Activated CD4-positive, alpha-beta T cell treated with anti-CD3 and anti-CD28 coated beads, Interleukin-2, amount 10 ng/mL, durations not matched to agents 7 days and 5 days (primary cell): ENCODE results near the gene KCNJ10. TPM values are rescaled to one million over a fixed set of nuclear protein-coding genes. Genes with fewer than 3 reads are reported as not detected.

Source experiments
- CTCF ChIA-PET: fragments of 350-600 bp; sonication (Branson Sonifier 250); formaldehyde crosslinking; loops from one replicate; lab custom pipeline; 2021; ENCODE audit warnings: antibody characterized with exemption; lab: Charles Lee
- POLR2A ChIA-PET: fragments of 350-600 bp; sonication (Branson Sonifier 250); formaldehyde crosslinking; loops from one replicate; lab custom pipeline; 2021; ENCODE audit warnings: antibody characterized with exemption; lab: Charles Lee
- DNase-seq: peaks from one replicate; pipeline ENCODE4 v3.0.0-alpha.2; 2020
- H3K27ac Mint-ChIP-seq: one replicate; pipeline ENCODE4 v1.8.0; 2021; ENCODE audit warnings: mild to moderate bottlenecking, moderate library complexity, mixed read lengths
- H3K27me3 Mint-ChIP-seq: one replicate; pipeline ENCODE4 v1.8.0; 2021; ENCODE audit warnings: mixed read lengths
- H3K36me3 Mint-ChIP-seq: one replicate; pipeline ENCODE4 v1.8.0; 2021; ENCODE audit warnings: low read depth, mixed read lengths
- H3K4me1 Mint-ChIP-seq: one replicate; pipeline ENCODE4 v1.8.0; 2021; ENCODE audit warnings: mixed read lengths
- H3K4me3 Mint-ChIP-seq: one replicate; pipeline ENCODE4 v1.8.0; 2021; ENCODE audit warnings: mild to moderate bottlenecking, moderate library complexity, mixed read lengths
- H3K9me3 Mint-ChIP-seq: one replicate; pipeline ENCODE4 v1.8.0; 2021; ENCODE audit warnings: mixed read lengths
- total RNA-seq, 2 experiments: library from RNA; stranded (reverse); gene quantifications; one replicate each; pipeline ENCODE4 v1.2.3, GENCODE V29; 2021

KCNJ10 gene
- total RNA-seq, 2 experiments from 2014 or later: not detected

DNA sequence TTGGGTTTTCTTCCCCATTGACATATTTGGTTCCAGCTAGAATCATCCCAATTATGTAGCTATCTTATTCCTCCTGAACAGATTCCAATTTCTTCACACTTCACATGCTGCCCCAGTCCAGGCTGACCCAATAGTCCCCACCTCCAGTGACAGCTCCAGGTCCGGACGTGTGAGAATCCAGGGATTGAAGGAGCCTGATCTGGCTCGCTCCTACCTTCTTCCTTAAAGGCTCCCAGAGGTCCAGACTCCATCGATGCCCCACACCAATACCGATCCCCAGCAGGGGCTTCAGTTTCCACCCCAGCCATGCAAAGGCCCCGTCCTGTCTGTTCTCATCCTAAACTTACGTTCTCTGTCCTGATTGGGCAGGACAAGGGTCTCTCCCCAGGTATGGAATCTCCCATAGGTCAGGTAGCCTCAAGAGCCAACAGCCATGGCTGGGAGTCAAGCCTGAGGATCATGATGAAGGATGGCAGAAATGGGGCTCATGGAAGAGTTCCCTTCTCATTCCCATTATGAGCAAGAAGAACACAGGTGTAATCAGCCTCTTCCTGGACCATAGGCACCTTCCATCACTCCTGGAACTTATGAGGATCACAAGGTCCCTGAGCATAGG is 95.5 kb downstream of the KCNJ10 start:
- Mint-ChIP-seq H3K4me1 (no peaks in the 10 kb centered on the region), H3K36me3 (no peaks in the 10 kb centered on the region), H3K9me3 (no peaks in the 10 kb centered on the region), H3K27ac (no peak overlapping the region), H3K4me3 (no peak overlapping the region), H3K27me3 (peaks cover 24% of the 10 kb centered on the region)
- ChIA-PET POLR2A (no interaction called here), CTCF (no interaction called here)
- DNase-seq: no peak

DNA sequence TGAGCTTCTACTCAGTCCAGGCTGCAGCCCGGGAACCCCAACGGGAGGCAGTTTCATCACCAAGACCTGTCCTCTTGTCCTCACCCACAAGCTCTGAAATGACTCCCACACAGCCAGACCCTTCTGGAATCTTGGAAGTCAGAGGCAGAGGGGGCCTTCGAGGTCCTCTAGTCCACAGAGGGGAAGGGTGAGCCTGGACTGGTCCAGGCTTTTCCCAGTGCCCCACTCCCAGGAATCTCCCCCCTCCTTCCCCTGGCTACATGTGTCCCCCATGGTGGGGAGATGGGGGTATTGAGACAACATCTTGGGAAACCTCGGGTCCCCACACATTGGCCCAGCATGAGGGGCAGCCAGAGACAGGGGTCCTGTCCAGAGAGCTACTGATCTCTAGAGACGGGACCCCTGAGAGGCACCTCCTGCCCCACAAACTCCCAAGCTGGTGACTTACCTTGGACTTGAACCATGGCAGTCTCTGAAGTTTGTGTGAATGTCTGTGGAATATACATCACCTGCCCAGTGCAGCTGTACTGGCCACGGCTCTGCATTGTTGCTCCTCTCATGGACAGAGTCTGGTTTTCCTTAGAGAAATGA is 96.5 kb downstream of the KCNJ10 start:
- Mint-ChIP-seq H3K27me3 (peaks cover 25% of the 10 kb centered on the region), H3K4me3 (no peak overlapping the region), H3K4me1 (no peaks in the 10 kb centered on the region), H3K9me3 (no peaks in the 10 kb centered on the region), H3K36me3 (no peaks in the 10 kb centered on the region), H3K27ac (no peak overlapping the region)
- POLR2A ChIA-PET: no interaction called here
- CTCF ChIA-PET: no interaction called here
- DNase-seq: no peak

DNA sequence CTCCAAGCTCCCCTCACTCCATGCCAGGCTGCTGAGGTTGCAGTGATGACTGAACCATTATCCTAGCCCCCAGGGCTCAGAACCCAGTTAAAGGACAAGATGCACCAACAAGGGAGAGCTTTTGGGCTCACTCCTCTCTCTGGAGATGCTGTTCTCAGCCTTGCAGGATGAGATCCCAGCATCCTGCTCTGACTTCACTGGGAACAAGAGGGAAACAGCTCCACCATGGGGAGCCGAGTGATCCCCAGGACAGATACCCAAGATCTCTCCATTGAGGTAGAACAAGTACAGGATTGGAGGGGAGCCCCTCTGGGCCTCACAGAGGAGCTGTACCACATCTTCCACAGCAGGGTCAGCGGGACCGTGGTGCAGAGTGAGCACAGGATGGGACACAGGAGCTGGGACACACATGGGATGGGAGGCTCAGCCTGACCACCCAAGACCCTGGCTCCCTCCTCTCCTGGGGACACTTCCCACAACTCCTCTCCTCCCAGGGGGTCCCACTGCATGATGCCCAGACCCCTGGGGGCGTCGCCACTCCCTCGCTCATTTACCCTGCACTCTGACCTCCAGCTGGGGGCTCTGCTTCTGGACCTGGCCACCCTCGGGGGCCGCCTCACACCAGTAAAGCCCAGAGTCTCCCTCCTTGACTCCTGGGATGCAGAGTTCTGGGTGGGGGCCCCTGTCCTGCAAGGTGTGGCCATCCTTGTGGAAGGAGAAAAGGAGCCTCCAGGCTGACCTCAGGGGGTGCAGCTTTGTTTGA is 97.3 kb downstream of the KCNJ10 start:
- no peak for DNase-seq
- H3K27ac Mint-ChIP-seq: no peak overlapping the region
- ChIA-PET CTCF (interaction anchor here (0.9 to 1.4 kb wide), 2 partner anchors 10 to 34 kb away, joined by 3 to 4 read pairs; no protein-coding TSS in a partner anchor), POLR2A (interaction anchor here (0.9 kb wide), 1 partner anchor 85 kb away, joined by 4 read pairs; no protein-coding TSS in a partner anchor)
- H3K36me3 Mint-ChIP-seq: no peaks in the 10 kb centered on the region
- no peaks in the 10 kb centered on the region for H3K4me1 Mint-ChIP-seq
- peaks cover 26% of the 10 kb centered on the region for H3K27me3 Mint-ChIP-seq
- H3K4me3 Mint-ChIP-seq: no peak overlapping the region
- no peaks in the 10 kb centered on the region for H3K9me3 Mint-ChIP-seq

DNA sequence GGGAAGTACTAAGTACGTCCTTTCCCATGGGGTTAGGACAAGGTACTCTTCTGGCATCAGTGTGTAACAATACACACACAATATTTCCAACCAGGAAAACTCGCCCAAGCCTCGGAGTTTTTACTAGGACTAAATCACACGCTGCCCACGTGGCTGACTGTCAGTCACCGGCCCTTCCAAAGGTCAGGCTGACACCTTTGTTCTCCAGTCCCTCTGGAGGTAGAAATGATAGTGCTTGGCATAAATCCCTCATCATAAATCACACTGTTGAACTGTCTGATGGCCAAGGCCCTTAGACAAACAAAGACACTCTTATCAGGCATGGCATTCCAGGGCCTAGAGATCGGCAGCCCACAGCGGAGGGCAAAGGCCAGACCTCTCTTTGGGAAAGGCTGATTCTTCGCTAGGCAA is 99.0 kb downstream of the KCNJ10 start:
- no peak overlapping the region for H3K27ac Mint-ChIP-seq

DNA sequence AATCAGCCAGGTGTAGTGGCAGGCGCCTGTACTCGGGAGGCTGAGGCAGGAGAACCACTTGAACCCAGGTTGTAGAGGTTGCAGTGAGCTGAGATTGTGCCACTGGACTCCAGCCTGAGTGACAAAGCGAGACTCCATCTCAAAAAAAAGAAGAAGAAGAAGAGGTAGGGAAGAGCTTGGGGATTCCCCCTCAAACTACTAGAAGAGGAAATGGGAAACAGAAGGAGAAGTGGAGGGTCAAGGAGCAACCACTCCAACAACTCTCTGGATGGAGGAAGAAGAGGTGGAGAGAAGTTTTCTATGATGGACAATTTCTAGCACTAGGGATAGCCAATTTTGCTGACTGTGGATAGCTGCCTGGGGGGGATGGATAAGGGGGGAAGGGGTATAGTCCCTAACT is 101.1 kb downstream of the KCNJ10 start:
- H3K9me3 Mint-ChIP-seq: no peaks in the 10 kb centered on the region
- ChIA-PET POLR2A (no interaction called here), CTCF (interaction anchor here (0.6 kb wide), 1 partner anchor 1267 kb away, joined by 3 read pairs; no protein-coding TSS in a partner anchor)
- DNase-seq: no peak
- H3K27me3 Mint-ChIP-seq: peaks cover 38% of the 10 kb centered on the region
- H3K27ac Mint-ChIP-seq: no peak overlapping the region
- H3K36me3 Mint-ChIP-seq: no peaks in the 10 kb centered on the region
- no peak overlapping the region for H3K4me3 Mint-ChIP-seq
- no peaks in the 10 kb centered on the region for H3K4me1 Mint-ChIP-seq

More for the DNA sequence above, 99.0 kb downstream of the KCNJ10 start:
- no peak overlapping the region for H3K4me3 Mint-ChIP-seq
- H3K9me3 Mint-ChIP-seq: no peaks in the 10 kb centered on the region
- no peaks in the 10 kb centered on the region for H3K36me3 Mint-ChIP-seq
- ChIA-PET POLR2A (no interaction called here), CTCF (interaction anchor here (1.4 kb wide), 1 partner anchor 8 kb away, joined by 4 read pairs; no protein-coding TSS in a partner anchor)
- H3K4me1 Mint-ChIP-seq: no peaks in the 10 kb centered on the region
- DNase-seq: no peak
- peaks cover 25% of the 10 kb centered on the region for H3K27me3 Mint-ChIP-seq

DNA sequence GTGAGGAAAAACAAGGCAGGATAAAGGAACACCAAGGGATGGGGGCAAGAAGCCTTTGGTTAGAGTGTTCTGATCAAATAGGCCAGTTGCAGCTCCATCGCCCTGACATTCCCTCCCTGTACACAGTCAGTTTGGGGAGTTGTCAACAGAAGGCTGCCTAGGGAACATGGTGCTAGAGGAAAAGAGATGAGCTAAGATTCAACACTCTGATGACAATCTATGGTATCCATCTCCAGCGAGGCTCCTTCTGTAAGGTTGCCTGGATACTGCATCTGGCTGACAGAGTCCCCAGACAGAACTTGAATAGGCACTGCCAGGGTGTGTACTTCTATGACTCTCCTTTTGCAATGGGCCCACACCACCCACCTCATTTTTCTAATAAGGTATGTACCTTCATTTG is 104.7 kb downstream of the KCNJ10 start:
- H3K27ac Mint-ChIP-seq: no peak overlapping the region
- H3K4me3 Mint-ChIP-seq: no peak overlapping the region
- no peak for DNase-seq
- POLR2A ChIA-PET: no interaction called here
- H3K9me3 Mint-ChIP-seq: no peaks in the 10 kb centered on the region
- CTCF ChIA-PET: interaction anchor here (1.1 kb wide), 1 partner anchor 69 kb away, joined by 3 read pairs; no protein-coding TSS in a partner anchor
- H3K4me1 Mint-ChIP-seq: no peaks in the 10 kb centered on the region
- H3K36me3 Mint-ChIP-seq: no peaks in the 10 kb centered on the region
- H3K27me3 Mint-ChIP-seq: peaks cover 41% of the 10 kb centered on the region

DNA sequence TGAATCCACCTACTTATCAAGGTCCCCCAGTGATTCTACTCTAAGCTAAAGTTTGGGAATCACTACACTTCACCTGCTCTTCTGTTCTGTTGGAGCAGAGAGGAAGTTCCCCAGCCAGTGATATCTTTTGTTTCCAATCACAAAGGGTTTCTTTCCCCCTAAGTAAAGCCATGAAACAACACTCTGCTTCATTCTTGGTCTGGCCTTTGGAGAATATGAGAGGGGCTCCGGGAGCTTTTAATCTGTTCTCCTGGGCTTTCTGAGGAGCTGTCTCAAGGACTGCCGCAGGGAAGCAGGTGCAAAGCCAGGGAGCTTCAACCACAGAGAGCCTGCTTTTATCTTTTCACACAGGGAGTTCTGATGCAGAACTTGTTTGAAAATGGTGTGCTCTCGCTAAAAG is 105.8 kb downstream of the KCNJ10 start:
- no peak for DNase-seq
- H3K4me3 Mint-ChIP-seq: no peak overlapping the region
- H3K9me3 Mint-ChIP-seq: no peaks in the 10 kb centered on the region
- H3K4me1 Mint-ChIP-seq: peaks cover 2% of the 10 kb centered on the region
- no peak overlapping the region for H3K27ac Mint-ChIP-seq
- peaks cover 39% of the 10 kb centered on the region for H3K27me3 Mint-ChIP-seq
- ChIA-PET CTCF (interaction anchor here (1.0 kb wide), 1 partner anchor 42 kb away, joined by 3 read pairs; no protein-coding TSS in a partner anchor), POLR2A (no interaction called here)
- no peaks in the 10 kb centered on the region for H3K36me3 Mint-ChIP-seq

DNA sequence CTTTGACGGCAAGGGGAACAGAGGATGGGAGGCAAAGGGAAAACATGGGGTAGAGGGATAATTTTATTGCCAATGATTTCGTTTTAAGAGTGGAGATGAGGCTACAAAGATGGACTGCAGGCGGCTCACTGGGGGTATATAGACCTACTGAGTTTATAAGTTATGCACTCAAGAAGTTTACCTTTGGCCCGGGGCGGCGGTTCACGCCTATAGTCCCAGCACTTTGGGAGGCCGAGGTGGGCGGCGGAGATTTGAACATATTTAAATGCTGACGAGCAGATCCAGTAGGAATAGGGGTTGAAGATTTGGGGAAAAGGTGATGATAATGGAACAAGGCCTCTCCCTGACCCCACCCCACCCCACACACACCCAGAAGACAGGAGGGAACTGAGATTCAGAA is 107.8 kb downstream of the KCNJ10 start:
- Mint-ChIP-seq H3K4me1 (peaks cover 8% of the 10 kb centered on the region), H3K4me3 (no peak overlapping the region), H3K27ac (no peak overlapping the region), H3K9me3 (no peaks in the 10 kb centered on the region), H3K36me3 (no peaks in the 10 kb centered on the region), H3K27me3 (peaks cover 23% of the 10 kb centered on the region)
- CTCF ChIA-PET: interaction anchor here (1.5 kb wide), 1 partner anchor 9 kb away, joined by 4 read pairs; no protein-coding TSS in a partner anchor
- POLR2A ChIA-PET: no interaction called here
- no peak for DNase-seq

DNA sequence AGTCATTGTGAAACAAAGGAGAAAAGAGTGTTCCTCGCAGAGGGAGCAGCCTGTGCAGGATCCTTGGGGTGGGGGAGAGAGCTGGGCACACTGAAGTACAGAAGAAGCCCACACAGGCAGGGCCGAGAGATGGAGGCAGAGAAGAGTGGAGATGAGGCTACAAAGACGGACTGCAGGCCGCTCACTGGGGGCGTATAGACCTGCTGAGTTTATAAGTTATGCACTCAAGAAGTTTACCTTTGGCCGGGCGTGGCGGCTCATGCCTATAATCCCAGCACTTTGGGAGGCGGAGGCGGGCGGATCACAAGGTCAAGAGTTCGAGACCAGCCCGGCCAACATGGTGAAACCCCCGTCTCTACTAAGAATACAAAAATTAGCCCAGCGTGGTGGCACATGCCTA is 108.3 kb downstream of the KCNJ10 start:
- H3K4me3 Mint-ChIP-seq: no peak overlapping the region
- POLR2A ChIA-PET: no interaction called here

DNA sequence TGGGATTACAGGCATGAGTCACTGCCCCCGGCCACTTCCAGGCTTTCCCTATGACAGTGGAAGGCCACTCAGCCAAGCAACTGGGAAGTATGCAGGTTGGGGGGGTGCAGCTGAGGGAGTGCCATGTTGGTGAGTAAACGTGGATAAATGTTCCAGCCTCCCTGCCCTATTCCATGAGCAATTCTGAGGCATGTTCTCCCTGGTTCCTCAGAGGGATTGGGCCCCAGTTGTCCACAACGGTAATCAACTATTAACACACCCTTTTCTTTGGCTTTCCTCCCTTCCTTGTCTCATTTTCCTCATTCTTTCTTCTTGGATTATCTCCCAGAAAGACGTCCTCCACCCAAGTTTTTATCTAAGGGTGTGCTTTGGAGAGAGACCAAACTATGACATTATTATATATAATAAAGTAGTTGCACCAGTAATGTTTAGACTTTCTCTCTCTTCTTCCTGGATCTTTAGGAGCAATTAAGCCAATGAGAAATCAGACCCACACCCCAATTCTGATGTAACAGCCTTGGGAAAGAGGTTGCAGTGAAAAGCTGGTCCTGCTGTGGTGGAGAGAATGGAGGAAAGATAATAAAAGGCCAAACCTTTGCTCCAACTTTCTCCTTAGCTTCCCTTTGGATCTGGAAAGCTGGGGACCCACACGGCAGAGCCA is 109.1 kb downstream of the KCNJ10 start:
- H3K36me3 Mint-ChIP-seq: no peaks in the 10 kb centered on the region
- no peak for DNase-seq
- peaks cover 8% of the 10 kb centered on the region for H3K4me1 Mint-ChIP-seq
- CTCF ChIA-PET: no interaction called here
- H3K4me3 Mint-ChIP-seq: no peak overlapping the region
- POLR2A ChIA-PET: no interaction called here
- no peak overlapping the region for H3K27ac Mint-ChIP-seq
- peaks cover 16% of the 10 kb centered on the region for H3K27me3 Mint-ChIP-seq
- H3K9me3 Mint-ChIP-seq: no peaks in the 10 kb centered on the region

More for the DNA sequence above, 108.3 kb downstream of the KCNJ10 start:
- no peak overlapping the region for H3K27ac Mint-ChIP-seq
- H3K4me1 Mint-ChIP-seq: peaks cover 8% of the 10 kb centered on the region
- H3K27me3 Mint-ChIP-seq: peaks cover 20% of the 10 kb centered on the region
- H3K36me3 Mint-ChIP-seq: no peaks in the 10 kb centered on the region
- H3K9me3 Mint-ChIP-seq: no peaks in the 10 kb centered on the region
- DNase-seq: no peak
- CTCF ChIA-PET: no interaction called here

DNA sequence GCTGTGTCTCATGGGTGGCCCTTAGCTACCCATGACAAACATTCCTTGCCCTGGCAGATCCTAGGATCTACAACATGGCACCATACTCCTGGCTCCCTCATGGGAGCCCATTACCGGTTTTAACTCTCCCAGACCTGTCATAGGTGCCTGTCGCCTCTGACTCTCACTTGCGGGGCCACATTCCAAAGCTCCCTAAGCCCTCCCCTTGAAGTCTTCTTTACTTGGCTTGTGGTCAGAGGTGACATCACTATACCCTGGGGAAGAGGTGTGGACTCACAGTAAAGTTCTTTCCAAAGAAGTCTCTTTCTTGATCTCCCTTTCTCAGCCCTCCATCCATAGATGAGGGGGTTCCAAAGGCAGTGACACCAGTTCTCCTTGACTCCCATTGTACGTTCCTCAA is 110.5 kb downstream of the KCNJ10 start:
- CTCF ChIA-PET: no interaction called here
- H3K4me3 Mint-ChIP-seq: no peak overlapping the region

DNA sequence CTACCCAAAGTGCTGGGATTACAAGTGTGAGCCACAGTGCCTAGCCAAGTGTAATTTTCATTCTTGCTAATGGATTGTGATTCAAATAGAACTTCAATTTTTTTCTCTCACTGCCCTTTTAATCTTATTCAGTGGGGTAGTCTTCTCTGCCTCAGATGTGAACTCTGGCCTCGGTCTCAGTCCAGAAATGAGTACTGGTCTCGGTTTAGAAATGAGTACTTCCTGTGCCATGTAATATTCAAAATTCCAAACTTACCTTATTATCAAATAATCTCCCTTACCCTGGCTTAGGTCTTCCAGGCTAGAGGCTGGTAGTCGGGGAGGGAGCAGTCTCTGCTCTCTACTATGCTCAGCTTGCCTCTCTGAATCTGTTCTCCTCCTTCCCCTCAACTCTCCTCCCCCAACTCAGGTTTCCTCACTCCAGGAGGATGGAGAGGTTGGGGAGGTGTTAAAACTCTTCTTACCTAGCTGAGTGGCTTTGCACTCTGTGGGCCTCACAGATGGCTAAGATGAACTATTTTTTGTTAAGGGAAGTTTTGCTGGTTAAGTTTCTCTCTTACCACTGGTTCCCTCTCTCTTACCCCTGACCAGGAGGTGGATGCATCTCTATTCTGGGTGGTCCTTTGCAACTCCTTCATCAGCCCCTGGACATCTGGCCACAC is 111.1 kb downstream of the KCNJ10 start:
- H3K27ac Mint-ChIP-seq: no peak overlapping the region
- H3K36me3 Mint-ChIP-seq: no peaks in the 10 kb centered on the region
- H3K27me3 Mint-ChIP-seq: peaks cover 14% of the 10 kb centered on the region
- H3K4me3 Mint-ChIP-seq: no peak overlapping the region
- POLR2A ChIA-PET: no interaction called here
- no peak for DNase-seq
- CTCF ChIA-PET: interaction anchor here (0.8 kb wide), 1 partner anchor 101 kb away, joined by 3 read pairs; no protein-coding TSS in a partner anchor
- H3K4me1 Mint-ChIP-seq: peaks cover 8% of the 10 kb centered on the region
- H3K9me3 Mint-ChIP-seq: no peaks in the 10 kb centered on the region

More for the DNA sequence above, 110.5 kb downstream of the KCNJ10 start:
- H3K27me3 Mint-ChIP-seq: peaks cover 11% of the 10 kb centered on the region
- H3K36me3 Mint-ChIP-seq: no peaks in the 10 kb centered on the region
- POLR2A ChIA-PET: no interaction called here
- no peaks in the 10 kb centered on the region for H3K9me3 Mint-ChIP-seq
- H3K4me1 Mint-ChIP-seq: peaks cover 8% of the 10 kb centered on the region
- no peak for DNase-seq
- no peak overlapping the region for H3K27ac Mint-ChIP-seq
